A204.1 (cell line): ENCODE results near the gene TET3.

Source experiments
- FAIRE-seq: peaks from 2 replicates; lab custom pipeline; 2012; peaks lifted over from hg19 to GRCh38; lab: Jason Lieb, UNC

TET3 gene

DNA sequence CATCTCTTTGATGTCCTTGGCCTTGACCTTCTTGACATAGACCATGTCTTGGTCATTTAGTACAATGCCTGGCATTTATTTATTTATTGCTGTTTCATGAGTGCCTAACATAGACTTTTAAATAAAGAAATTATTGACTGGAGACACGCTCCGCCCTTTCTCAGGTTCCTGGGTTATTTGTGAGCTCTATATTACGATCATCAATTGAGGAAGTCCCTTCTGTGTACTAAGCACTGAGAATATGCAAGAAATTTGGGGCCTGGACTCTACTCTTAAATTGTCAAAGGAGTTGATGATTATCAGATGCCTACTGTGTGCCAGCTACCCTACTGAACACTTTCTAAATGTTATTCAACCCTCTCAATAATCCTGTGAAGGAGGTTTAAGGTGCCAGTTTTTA is 19.7 kb upstream of the TET3 start:
- no peak for FAIRE-seq

- no peak for FAIRE-seq
These were observed 16.3 kb upstream of the TET3 start for GRCh38 chr2:73968357-73968937.

DNA sequence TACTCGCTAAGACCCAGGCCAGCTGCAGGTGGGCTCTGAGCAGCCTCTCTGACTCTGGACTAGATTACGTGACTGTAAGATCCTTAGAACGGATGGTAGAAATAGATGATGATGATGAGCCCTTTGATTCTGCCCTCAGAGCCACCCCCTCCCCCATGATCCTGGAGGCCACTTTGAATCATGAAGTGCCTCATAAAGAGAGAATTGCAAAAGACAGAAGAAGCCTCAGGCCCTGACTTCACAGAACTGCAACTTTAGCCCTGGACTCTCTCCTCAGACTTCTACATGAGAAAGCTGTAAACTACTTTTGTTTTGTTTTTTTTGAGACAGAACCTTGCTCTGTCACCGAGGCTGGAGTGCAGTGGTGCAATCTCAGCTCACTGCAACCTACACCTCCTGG is 15.4 kb upstream of the TET3 start:
- FAIRE-seq: no peak

DNA sequence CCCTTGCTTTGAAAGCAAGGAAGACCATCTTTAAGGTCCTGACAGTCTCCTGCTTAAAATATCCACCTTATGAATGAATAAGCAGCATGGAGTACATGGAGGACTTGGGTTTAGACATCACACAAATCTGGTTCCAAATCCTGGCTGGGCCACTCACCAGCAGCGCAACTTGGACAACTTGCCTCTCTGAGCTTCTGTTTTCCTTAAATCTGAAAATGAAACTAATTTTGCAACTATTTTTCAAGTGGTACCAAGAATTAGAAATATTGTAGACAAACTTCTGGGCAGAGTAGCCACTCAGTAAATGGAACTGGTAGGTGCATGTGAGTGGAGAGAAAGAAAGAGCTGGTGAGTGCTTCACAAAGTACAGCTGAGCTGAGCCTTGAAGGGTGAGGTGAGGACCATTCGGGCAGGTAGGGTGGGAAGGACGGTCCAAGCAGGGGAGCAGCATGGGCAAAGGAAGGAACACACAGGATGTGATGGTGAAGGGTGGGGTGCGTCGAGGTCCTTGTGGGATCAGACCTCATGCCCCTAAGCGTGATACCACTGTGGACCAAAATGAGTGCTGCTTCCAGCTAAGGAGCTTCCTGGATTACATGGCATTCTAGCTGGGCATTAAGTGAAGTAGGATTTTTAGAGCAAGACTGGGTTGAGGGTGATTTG is 14.4 kb upstream of the TET3 start:
- no peak for FAIRE-seq

- FAIRE-seq: no peak
These were observed 13.7 kb upstream of the TET3 start for GRCh38 chr2:73970850-73971471.

- FAIRE-seq: no peak
These were observed 13.0 kb upstream of the TET3 start for GRCh38 chr2:73971722-73972121.

DNA sequence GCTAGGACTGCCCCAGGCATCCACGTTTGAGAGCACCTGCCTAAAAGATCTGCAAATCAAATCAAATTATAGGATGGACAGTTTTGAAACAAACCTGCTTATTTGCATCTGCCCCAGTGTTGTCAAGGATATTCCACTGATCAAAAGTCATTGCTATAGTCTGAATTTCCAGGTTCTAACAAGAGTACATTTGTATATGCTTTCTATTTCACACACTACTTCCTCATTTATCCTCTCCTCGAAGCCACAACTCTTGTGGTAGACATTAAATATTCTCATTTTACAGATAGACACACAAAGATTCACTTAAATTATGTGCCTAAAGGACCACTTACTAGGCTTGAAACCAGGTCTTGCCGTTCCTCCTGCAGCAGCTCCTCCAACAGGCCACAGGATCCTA is 11.9 kb upstream of the TET3 start:
- FAIRE-seq: no peak

DNA sequence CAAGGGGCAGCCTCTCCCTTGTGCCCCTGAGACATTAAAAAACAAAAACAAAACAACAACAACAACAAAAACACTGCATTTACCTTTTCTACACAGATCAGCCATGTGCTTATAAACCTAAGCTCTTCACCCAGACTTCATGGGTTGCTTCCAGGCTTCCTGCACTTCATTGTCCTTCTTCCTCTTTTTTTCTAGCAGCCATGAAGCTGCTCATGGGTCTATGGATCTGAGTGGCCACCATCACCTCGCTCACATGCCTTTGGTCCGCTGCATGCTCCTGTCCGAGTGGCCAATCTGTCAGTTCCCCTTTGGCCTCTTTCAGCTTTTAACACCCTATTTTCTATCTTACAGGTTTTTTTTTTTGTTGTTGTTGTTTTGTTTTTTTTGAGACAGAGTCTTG is 9.0 kb upstream of the TET3 start:
- no peak for FAIRE-seq

GRCh38 chr2:73976803-73977202 is 7.9 kb upstream of the TET3 start:
- FAIRE-seq: no peak

GRCh38 chr2:73977466-73977865 is 7.2 kb upstream of the TET3 start:
- no peak for FAIRE-seq

DNA sequence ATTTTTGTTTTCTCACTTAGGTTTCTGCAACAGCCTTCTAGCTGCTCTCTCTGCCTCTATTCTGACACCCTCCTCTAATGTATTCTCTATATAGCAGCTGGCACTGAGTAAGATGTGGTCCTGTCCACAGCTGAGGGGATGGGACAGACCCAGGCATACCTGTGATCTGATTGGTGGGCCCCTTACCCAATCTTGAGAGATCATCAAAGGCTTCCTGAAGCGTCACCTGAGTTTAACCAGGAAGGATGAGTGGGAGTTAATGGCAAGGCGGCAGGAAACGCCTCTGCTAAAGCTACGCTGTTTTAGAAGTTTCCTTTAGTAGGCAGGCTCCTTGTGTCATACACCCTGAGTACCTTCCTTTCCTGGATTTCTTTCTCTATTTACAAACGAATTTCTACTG is 5.7 kb upstream of the TET3 start:
- FAIRE-seq: no peak

DNA sequence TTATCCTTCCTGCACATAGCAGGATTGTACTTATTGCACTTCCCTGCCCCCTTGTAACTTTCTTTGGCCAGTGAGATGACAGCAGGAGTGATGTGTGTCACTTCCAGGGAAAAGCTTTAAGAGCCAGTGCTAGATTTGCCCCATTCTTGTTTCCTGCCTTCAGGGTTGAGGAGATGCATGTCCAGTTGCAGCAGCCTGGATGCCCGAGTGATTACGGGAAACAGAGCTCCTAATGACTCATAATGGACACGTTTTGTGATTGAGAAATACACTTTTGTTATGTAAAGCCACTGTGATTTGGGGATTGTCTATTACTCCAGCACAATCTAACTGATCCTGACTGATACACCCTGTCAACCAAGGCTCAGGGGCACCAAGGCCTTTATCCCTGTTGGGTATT is 5.0 kb upstream of the TET3 start:
- no peak for FAIRE-seq

DNA sequence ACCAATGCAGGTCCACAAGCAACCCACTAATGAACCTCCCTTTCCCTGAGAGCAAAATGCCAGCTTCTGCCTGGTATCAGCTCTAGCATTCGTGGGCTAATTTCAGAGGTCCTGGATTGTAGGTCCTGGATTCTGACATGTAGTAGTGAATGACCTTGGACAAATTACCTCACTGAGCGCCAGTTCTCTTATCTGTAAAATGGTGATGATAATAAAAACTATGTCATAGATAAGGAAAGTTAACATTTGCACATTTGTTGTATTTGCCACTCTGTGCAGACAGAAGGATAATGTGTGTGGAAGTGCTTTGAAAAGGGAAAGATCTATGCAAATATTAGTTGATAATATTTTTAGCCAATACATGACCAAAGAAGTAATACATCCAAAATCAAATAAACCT is 4.1 kb upstream of the TET3 start:
- FAIRE-seq: no peak

GRCh38 chr2:73981081-73982001 is 3.4 kb upstream of the TET3 start:
- no peak for FAIRE-seq

GRCh38 chr2:73982140-73982617 is 2.5 kb upstream of the TET3 start:
- FAIRE-seq: no peak

DNA sequence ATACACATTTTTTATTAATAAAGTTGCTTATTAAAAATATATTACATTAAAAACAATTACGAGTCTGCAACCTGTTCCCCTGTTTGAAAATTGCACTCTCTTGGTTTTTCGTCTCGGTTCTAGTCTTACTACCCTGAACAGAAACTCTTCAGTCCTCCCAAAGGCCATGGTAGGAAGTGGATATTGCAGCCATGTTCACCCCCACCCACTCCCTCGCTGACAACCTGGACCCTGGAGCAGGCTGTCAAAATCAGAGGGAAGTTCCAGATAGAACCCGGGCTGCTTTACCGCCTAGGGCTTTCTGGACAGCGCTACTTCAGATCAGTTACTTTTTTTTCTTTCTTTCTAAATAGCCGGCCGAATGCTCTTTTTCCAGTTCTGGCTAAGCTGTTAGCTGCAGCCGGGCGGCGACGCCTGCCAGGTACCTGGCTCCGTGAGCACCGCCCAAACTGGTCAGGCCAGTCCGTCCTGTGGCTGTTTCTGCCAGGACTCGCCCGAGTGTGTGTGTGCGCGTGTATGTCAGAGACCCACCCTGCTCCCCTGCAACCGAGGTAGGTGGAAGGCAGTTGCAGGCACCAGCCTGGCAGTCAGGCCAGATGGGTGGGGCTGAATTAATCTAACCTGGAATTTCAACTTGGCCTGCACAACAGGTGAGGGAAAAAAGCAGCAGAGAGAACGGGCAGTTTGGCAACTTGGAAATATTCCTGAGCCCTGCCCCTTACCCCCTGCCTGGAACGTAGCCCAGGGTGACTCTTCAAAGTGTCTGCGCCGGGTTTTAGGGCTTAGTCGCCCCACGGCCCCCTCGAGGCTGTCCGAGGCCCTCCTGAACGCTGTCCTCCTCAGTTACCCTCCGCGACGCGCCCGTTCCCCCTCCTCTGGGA is 1.1 kb upstream of the TET3 start:
- no peak for FAIRE-seq

DNA sequence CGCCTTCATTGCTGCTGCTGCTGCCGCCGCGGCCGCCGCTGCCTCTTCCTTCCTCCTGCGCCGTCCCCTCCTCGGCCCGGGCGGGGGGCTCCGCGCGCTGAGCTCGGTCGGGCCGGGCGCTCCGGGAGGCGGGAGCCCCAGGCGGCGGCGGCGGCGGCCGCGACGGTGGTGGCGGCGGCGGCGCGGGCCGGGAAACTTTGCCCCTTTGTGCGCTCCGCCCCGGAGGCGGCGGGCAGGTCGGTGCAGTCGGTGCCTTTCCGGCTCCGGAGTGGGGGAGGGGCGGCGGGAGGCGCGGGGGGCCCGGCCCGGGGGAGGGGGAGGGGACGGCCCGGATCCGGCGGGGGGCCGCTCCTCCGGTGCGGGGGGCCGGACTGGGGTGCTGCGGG is 205 bp downstream of the TET3 start:
- FAIRE-seq: no peak

GRCh38 chr2:73985308-73986084 is 786 bp downstream of the TET3 start:
- no peak for FAIRE-seq

GRCh38 chr2:73986085-73986681 is 1.5 kb downstream of the TET3 start:
- no peak for FAIRE-seq

GRCh38 chr2:73987109-73987947 is 2.6 kb downstream of the TET3 start:
- FAIRE-seq: no peak
